OCI-LY1 (cell line): ENCODE measurements around the gene TUBA3C.

Source experiments
- H2AFZ ChIP-seq: fragments of 200-600 bp; sonication (generic), shearing (Covaris generic); 2 replicates; pipeline ENCODE4 v1.6.0; 2014; ENCODE audit warnings: antibody characterized with exemption, mild to moderate bottlenecking, low read length
- H3F3A ChIP-seq: fragments of 200-600 bp; sonication (generic), shearing (Covaris generic); 2 replicates; pipeline ENCODE4 v1.6.0; 2014; ENCODE audit warnings: mild to moderate bottlenecking, antibody characterized with exemption, low read length, moderate library complexity; ENCODE audit not compliant: insufficient read depth
- H3K27ac ChIP-seq: fragments of 200-600 bp; sonication (generic); 2 replicates; pipeline ENCODE4 v1.5.1; 2014; ENCODE audit warnings: low read length, mixed run types, mild to moderate bottlenecking, low read depth; ENCODE audit not compliant: poor library complexity, severe bottlenecking
- H3K27me3 ChIP-seq: fragments of 200-600 bp; sonication (generic); 2 replicates; pipeline ENCODE4 v1.6.0; 2014; ENCODE audit warnings: antibody characterized with exemption, mild to moderate bottlenecking, low read length, moderate library complexity; ENCODE audit not compliant: insufficient read depth
- H3K36me3 ChIP-seq: fragments of 200-600 bp; sonication (generic); 2 replicates; pipeline ENCODE4 v1.6.1; 2014; ENCODE audit warnings: mild to moderate bottlenecking, antibody characterized with exemption, low read length, moderate library complexity, mixed read lengths; ENCODE audit not compliant: insufficient read depth
- H3K4me1 ChIP-seq: fragments of 200-600 bp; sonication (generic); 2 replicates; pipeline ENCODE4 v1.5.1; 2014; ENCODE audit warnings: mild to moderate bottlenecking, low read length, moderate library complexity; ENCODE audit not compliant: insufficient read depth, severe bottlenecking
- H3K4me2 ChIP-seq: fragments of 200-600 bp; sonication (generic), shearing (Covaris generic); 2 replicates; pipeline ENCODE4 v1.6.1; 2014; ENCODE audit warnings: low read length
- H3K4me3 ChIP-seq: fragments of 200-600 bp; sonication (generic); 2 replicates; pipeline ENCODE4 v1.5.1; 2014; ENCODE audit warnings: low read length, low read depth, mild to moderate bottlenecking, mixed read lengths; ENCODE audit not compliant: poor library complexity, severe bottlenecking
- H3K79me2 ChIP-seq: fragments of 200-600 bp; shearing (Covaris generic); 2 replicates; pipeline ENCODE4 v1.6.1; 2016; ENCODE audit warnings: mixed run types, low read length, mixed read lengths; ENCODE audit not compliant: insufficient read depth
- H3K9ac ChIP-seq: fragments of 200-600 bp; sonication (generic), shearing (Covaris generic); 2 replicates; pipeline ENCODE4 v1.6.1; 2014; ENCODE audit warnings: mild to moderate bottlenecking, low read length, mixed read lengths
- H3K9me2 ChIP-seq: fragments of 200-600 bp; sonication (generic), shearing (Covaris generic); 2 replicates; pipeline ENCODE4 v1.6.1; 2014; ENCODE audit warnings: low read depth, mild to moderate bottlenecking, low read length, mixed read lengths
- H3K9me3 ChIP-seq: fragments of 200-600 bp; shearing (Covaris generic); 2 replicates; pipeline ENCODE4 v1.6.1; 2014; ENCODE audit warnings: low read length, mixed read lengths
- H4K20me1 ChIP-seq: fragments of 200-600 bp; sonication (generic), shearing (Covaris generic); 2 replicates; pipeline ENCODE4 v1.6.0; 2016; ENCODE audit warnings: mild to moderate bottlenecking, low read length; ENCODE audit not compliant: insufficient read depth
- CTCF ChIP-seq: fragments of 200-600 bp; sonication (generic), shearing (Covaris generic); IDR thresholded peaks from 2 replicates; pipeline ENCODE4 v1.5.1; 2017; ENCODE audit warnings: mild to moderate bottlenecking, antibody characterized with exemption, low read length, moderate library complexity, mixed read lengths
- EZH2 ChIP-seq: fragments of 200-600 bp; sonication (generic), shearing (Covaris generic); IDR thresholded peaks from 2 replicates; pipeline ENCODE4 v1.8.0; 2017; ENCODE audit warnings: borderline replicate concordance, mixed run types, mild to moderate bottlenecking, antibody characterized with exemption, low read length, moderate library complexity, mixed read lengths

TUBA3C gene

GRCh38 chr13:19185865-19186645 is 4.4 kb upstream of the TUBA3C start:
- H3F3A ChIP-seq = no peaks in the 10 kb centered on the region
- H3K4me2 ChIP-seq = no peak overlapping the region
- H4K20me1 ChIP-seq = no peaks in the 10 kb centered on the region
- H3K9me2 ChIP-seq = no peaks in the 10 kb centered on the region
- H3K27ac ChIP-seq = no peak overlapping the region
- H3K4me3 ChIP-seq = no peak overlapping the region
- H2AFZ ChIP-seq = no peak overlapping the region
- H3K9ac ChIP-seq = no peak overlapping the region
- TF ChIP-seq CTCF (no peak), EZH2 (no peak)
- no peaks in the 10 kb centered on the region for H3K79me2 ChIP-seq
- H3K27me3 ChIP-seq = no peaks in the 10 kb centered on the region
- H3K36me3 ChIP-seq = no peaks in the 10 kb centered on the region
- no peaks in the 10 kb centered on the region for H3K4me1 ChIP-seq
- H3K9me3 ChIP-seq = no peaks in the 10 kb centered on the region

DNA sequence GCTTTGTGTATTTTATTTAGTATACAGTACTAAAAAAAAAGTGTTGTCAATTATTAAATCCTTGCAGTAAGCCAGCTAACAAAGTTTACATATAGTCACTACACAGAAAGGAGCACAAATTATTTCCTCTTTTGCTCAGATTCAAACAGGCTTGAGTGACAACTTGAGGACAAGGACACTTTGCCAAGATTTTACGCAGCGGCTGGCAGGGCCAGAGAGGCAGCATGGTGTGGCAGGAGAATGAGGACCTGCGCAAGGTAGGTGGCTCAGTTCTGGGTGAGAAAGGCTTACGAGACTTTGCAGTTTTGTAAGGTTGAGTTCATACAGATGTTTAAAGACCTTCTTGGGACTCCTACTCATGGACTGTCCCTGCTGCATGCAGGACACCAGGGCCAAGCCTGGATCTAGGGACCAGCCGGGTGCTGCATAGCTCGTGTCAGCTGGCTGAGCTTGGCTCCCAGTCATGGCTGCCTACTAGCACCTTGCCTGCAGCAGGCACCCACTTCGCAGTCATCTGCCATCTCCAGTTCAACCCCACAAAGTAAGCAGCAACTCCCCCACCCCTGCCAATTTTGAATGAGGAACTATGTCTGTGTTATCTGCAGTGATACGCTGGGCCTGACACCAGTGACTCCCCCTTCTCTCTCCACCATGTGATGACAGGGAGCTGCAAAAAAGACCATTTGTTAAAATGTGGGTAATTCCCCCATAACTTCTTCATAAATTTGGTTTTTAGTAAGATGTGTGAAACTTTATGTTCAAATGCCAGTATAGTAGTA is 3.7 kb upstream of the TUBA3C start:
- Histone ChIP-seq H3K36me3 (no peaks in the 10 kb centered on the region), H3K4me3 (no peak overlapping the region), H3K79me2 (no peaks in the 10 kb centered on the region), H3K4me1 (no peaks in the 10 kb centered on the region), H3K27me3 (no peaks in the 10 kb centered on the region), H3K9ac (no peak overlapping the region), H3K9me3 (no peaks in the 10 kb centered on the region), H4K20me1 (no peaks in the 10 kb centered on the region), H3K27ac (no peak overlapping the region), H3K4me2 (no peak overlapping the region), H3F3A (no peaks in the 10 kb centered on the region), H3K9me2 (no peaks in the 10 kb centered on the region), H2AFZ (no peak overlapping the region)
- TF ChIP-seq EZH2 (no peak), CTCF (no peak)

DNA sequence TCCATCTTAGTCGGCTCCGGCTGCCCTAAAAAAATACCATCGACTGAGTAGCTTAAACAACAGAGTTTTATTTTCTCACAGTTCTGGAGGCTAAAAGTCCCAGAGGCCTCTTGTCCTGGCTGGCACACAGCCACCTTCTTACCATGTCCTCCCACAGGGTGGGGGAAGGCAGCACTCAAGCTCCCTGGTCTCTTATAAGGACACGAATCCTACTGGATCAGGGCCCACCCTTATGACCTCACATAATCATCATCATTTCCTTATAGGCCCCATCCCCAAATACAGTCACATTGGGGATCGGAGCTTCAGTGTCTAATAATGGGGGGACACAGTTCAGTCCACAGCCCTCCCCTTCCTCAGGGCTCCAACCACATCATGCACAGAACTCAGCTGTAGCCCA is 2.6 kb upstream of the TUBA3C start:
- no peaks in the 10 kb centered on the region for H3K27me3 ChIP-seq
- no peaks in the 10 kb centered on the region for H3K4me1 ChIP-seq
- H4K20me1 ChIP-seq = no peaks in the 10 kb centered on the region
- no peaks in the 10 kb centered on the region for H3K36me3 ChIP-seq
- H3K9me2 ChIP-seq = no peaks in the 10 kb centered on the region
- no peaks in the 10 kb centered on the region for H3F3A ChIP-seq
- no peak overlapping the region for H2AFZ ChIP-seq
- H3K27ac ChIP-seq = no peak overlapping the region
- H3K4me2 ChIP-seq = no peak overlapping the region
- H3K79me2 ChIP-seq = no peaks in the 10 kb centered on the region
- H3K9me3 ChIP-seq = no peaks in the 10 kb centered on the region
- no peak overlapping the region for H3K9ac ChIP-seq
- TF ChIP-seq EZH2 (no peak), CTCF (no peak)
- H3K4me3 ChIP-seq = no peak overlapping the region
